Endothelial cell of umbilical vein (primary cell): Measurements from ENCODE around the gene GTF2H4. TPM values are rescaled to one million over a fixed set of nuclear protein-coding genes. Genes with fewer than 3 reads are reported as not detected.
"Not testable (repeated sequence)": the region's sequence is repeated elsewhere in the genome, so short reads cannot be mapped to it uniquely, and the experiment has no call there.

Source experiments
- BruUV-seq: library from RNA; stranded (reverse); fragments of 400-500 nt; replicated peaks from 2 replicates; lab custom pipeline; 2021; lab: Mats Ljungman, UMichigan
- CTCF ChIA-PET: fragments of 300-600, 350-600 bp; sonication (Branson Sonifier 250); formaldehyde crosslinking; loops from one replicate; lab custom pipeline; 2021; ENCODE audit warnings: antibody characterized with exemption, inconsistent platforms; lab: Charles Lee
- POLR2A ChIA-PET: fragments of 300-600, 350-600 bp; sonication (Branson Sonifier 250); formaldehyde crosslinking; loops from one replicate; lab custom pipeline; 2021; ENCODE audit warnings: antibody characterized with exemption, inconsistent platforms; lab: Charles Lee
- DNase-seq: peaks from one replicate; pipeline ENCODE4 v3.0.0-alpha.2; 2011; ENCODE audit warnings: low read depth, low spot score
- FAIRE-seq: peaks from 2 replicates; lab custom pipeline; 2011; peaks lifted over from hg19 to GRCh38; lab: Jason Lieb, UNC
- H2AFZ ChIP-seq: 2 replicates; pipeline ENCODE4 v1.6.0; 2012; ENCODE audit warnings: low read depth, low read length, control low read depth, inconsistent platforms
- H3K27ac ChIP-seq: 2 replicates; pipeline ENCODE4 v1.5.1; 2011; ENCODE audit warnings: low read depth, mild to moderate bottlenecking, control low read depth, low read length, moderate library complexity; ENCODE audit not compliant: insufficient read depth
- H3K27me3 ChIP-seq, 2 experiments: 2 replicates each; pipeline versions ENCODE4 v1.6.0 to v1.6.1; 2011; ENCODE audit warnings: low read length in 2 of 2, mixed read lengths in 1 of 2; ENCODE audit not compliant: control insufficient read depth in 2 of 2, insufficient read depth in 2 of 2
- H3K36me3 ChIP-seq, 2 experiments: 2 replicates in 1 of 2; 3 replicates in 1 of 2; pipeline ENCODE4 v1.5.1; 2011; ENCODE audit warnings: low read length in 2 of 2, mild to moderate bottlenecking in 1 of 2, moderate library complexity in 1 of 2; ENCODE audit not compliant: control insufficient read depth in 2 of 2, insufficient read depth in 2 of 2; ENCODE audit errors: extremely low read depth in 1 of 2
- H3K4me1 ChIP-seq: 3 replicates; pipeline ENCODE4 v1.5.1; 2011; ENCODE audit warnings: mild to moderate bottlenecking, low read length; ENCODE audit not compliant: control insufficient read depth, insufficient read depth; ENCODE audit errors: extremely low read depth
- H3K4me2 ChIP-seq: 2 replicates; pipeline ENCODE4 v1.6.1; 2011; ENCODE audit warnings: low read length, control low read depth, mixed read lengths; ENCODE audit not compliant: insufficient read depth
- H3K4me3 ChIP-seq, 3 experiments: fragments of 200-600 bp in 1 of 3; sonication (generic), shearing (Covaris generic) in 1 of 3; replicated peaks in 1 of 3; 2 replicates each; pipeline ENCODE4 v1.5.1; 2011 to 2016; ENCODE audit warnings: control low read depth in 3 of 3, low read length in 3 of 3, mild to moderate bottlenecking in 2 of 3, inconsistent platforms in 1 of 3, low read depth in 1 of 3, moderate library complexity in 1 of 3; ENCODE audit not compliant: insufficient read depth in 1 of 3
- H3K79me2 ChIP-seq: 2 replicates; pipeline ENCODE4 v1.6.0; 2012; ENCODE audit warnings: low read length, inconsistent platforms; ENCODE audit not compliant: control insufficient read depth, insufficient read depth
- H3K9ac ChIP-seq: replicated peaks from 2 replicates; pipeline ENCODE3; 2011; ENCODE audit warnings: low read length, control low read depth; ENCODE audit not compliant: insufficient read depth; ENCODE audit errors: extremely low read depth
- H3K9me1 ChIP-seq: replicated peaks from 3 replicates; pipeline ENCODE4 v1.6.0; 2011; ENCODE audit warnings: mild to moderate bottlenecking, low read length; ENCODE audit not compliant: control insufficient read depth, insufficient read depth; ENCODE audit errors: extremely low read depth
- H3K9me3 ChIP-seq: replicated peaks from 2 replicates; pipeline ENCODE4 v1.5.1; 2012; ENCODE audit warnings: low read length, inconsistent platforms; ENCODE audit not compliant: control insufficient read depth, insufficient read depth
- H4K20me1 ChIP-seq: replicated peaks from 2 replicates; pipeline ENCODE3; 2011; ENCODE audit warnings: mild to moderate bottlenecking, low read length; ENCODE audit not compliant: control insufficient read depth, insufficient read depth; ENCODE audit errors: extremely low read depth
- EZH2 ChIP-seq: IDR thresholded peaks from 2 replicates; pipeline ENCODE4 v1.6.1; 2012; ENCODE audit warnings: borderline replicate concordance, low read depth, mild to moderate bottlenecking, moderate library complexity, low read length, inconsistent platforms; ENCODE audit not compliant: severe bottlenecking
- FOS ChIP-seq: IDR thresholded peaks from 2 replicates; pipeline ENCODE4 v1.6.1; 2011; ENCODE audit warnings: mild to moderate bottlenecking, low read length, moderate library complexity, borderline replicate concordance; ENCODE audit not compliant: insufficient read depth
- GATA2 ChIP-seq: IDR thresholded peaks from 2 replicates; pipeline ENCODE4 v1.7.0; 2011; ENCODE audit warnings: low read depth, mild to moderate bottlenecking, moderate library complexity, mixed read lengths, low read length; ENCODE audit not compliant: insufficient read length, insufficient read depth
- JUN ChIP-seq: IDR thresholded peaks from 2 replicates; pipeline ENCODE4 v1.6.1; 2011; ENCODE audit warnings: borderline replicate concordance, low read depth; ENCODE audit not compliant: insufficient read length, insufficient read depth
- MYC ChIP-seq: IDR thresholded peaks from one replicate; pipeline ENCODE4 v1.6.1; 2011; ENCODE audit warnings: mild to moderate bottlenecking, low read depth, low read length
- POLR2A ChIP-seq: IDR thresholded peaks from 2 replicates; pipeline ENCODE4 v1.6.1; 2012; ENCODE audit warnings: low read depth, mild to moderate bottlenecking, control low read depth, low read length
- POLR2AphosphoS5 ChIP-seq: IDR thresholded peaks from 2 replicates; pipeline ENCODE4 v1.6.1; 2012; ENCODE audit warnings: low read depth, mild to moderate bottlenecking, control low read depth, low read length, moderate library complexity; ENCODE audit not compliant: insufficient read depth
- dilution Hi-C: fragments of 300-500 bp; cut with MboI; formaldehyde crosslinking; loops from one replicate; pipeline ENCODE4 v1.15.0; 2019; ENCODE audit warnings: low sequenced_read_pairs; ENCODE audit not compliant: extremely low pct_ligation_motif_present
- intact Hi-C: fragments of 100-400 bp; cut with micrococcal nuclease; formaldehyde crosslinking; loops from one replicate; pipeline ENCODE4 v1.10.0; 2022
- polyA plus RNA-seq, 4 experiments: library from polyadenylated mRNA; depleted of rRNA in 3 of 4; stranded (reverse) in 3 of 4; unstranded in 1 of 4; fragments of >200 nt; gene quantifications; 2 replicates each; pipeline versions ENCODE4 v1.2.1 to v1.2.3, GENCODE V29; 2011 to 2012; ENCODE audit warnings: missing spikeins in 1 of 4
- total RNA-seq: library from RNA; stranded (reverse); gene quantifications from 2 replicates; pipeline ENCODE4 v1.2.3, GENCODE V29; 2021
- TF ChIP-seq, protein P1 (sequence below), 2 donors: IDR thresholded peaks; 1 replicate in 1 of 2; 2 replicates in 1 of 2; pipeline ENCODE4 v1.5.1; 2011; ENCODE audit warnings: low read length in 2 of 2, mild to moderate bottlenecking in 2 of 2, moderate library complexity in 2 of 2, control low read depth in 1 of 2, inconsistent platforms in 1 of 2, low read depth in 1 of 2; ENCODE audit not compliant: insufficient read depth in 1 of 2; ENCODE audit errors: extremely low read depth in 1 of 2
- TF ChIP-seq, protein P2 (sequence below): IDR thresholded peaks from 2 replicates; pipeline ENCODE4 v1.6.1; 2011; ENCODE audit not compliant: insufficient read depth, insufficient read length

Gene GTF2H4
- total and polyA plus RNA-seq, 2 donors (not counting 3 experiments of a cell fraction or from before 2014, with no cell fraction given): 40.5 to 52.6 TPM

DNA sequence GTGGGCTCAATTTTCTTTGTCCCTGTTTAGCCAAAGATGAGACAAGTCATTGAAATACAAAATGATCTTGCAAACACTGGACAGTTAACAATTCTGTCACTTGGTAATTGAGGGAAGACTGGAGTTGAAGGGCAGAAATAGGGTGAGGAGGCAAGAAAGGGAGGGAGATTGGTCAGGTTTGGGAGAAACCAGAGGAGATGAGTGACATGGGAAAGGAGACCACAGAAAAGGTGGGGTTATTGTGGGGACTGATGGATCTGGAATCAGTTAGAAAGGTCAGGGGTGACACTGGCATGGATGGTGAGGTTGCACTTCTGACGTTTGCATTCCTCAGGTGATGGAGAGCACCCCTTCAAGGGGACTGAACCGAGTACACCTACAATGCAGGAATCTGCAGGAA is 693 bp downstream of the GTF2H4 start:
- no peak for TF ChIP-seq GATA2
- no peak for TF ChIP-seq POLR2A
- TF ChIP-seq MYC: no peak
- no peak for TF ChIP-seq POLR2AphosphoS5
- TF ChIP-seq, protein P1, sequence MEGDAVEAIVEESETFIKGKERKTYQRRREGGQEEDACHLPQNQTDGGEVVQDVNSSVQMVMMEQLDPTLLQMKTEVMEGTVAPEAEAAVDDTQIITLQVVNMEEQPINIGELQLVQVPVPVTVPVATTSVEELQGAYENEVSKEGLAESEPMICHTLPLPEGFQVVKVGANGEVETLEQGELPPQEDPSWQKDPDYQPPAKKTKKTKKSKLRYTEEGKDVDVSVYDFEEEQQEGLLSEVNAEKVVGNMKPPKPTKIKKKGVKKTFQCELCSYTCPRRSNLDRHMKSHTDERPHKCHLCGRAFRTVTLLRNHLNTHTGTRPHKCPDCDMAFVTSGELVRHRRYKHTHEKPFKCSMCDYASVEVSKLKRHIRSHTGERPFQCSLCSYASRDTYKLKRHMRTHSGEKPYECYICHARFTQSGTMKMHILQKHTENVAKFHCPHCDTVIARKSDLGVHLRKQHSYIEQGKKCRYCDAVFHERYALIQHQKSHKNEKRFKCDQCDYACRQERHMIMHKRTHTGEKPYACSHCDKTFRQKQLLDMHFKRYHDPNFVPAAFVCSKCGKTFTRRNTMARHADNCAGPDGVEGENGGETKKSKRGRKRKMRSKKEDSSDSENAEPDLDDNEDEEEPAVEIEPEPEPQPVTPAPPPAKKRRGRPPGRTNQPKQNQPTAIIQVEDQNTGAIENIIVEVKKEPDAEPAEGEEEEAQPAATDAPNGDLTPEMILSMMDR (IDR thresholded peaks at IDR 0.05; ENCODE audit: extremely low read depth in 1 of 2, insufficient read depth in 1 of 2, low read depth in 1 of 2, low read length in 2 of 2): no peak
- TF ChIP-seq JUN: no peak
- no peak for TF ChIP-seq FOS
- no peak for TF ChIP-seq EZH2
- TF ChIP-seq, protein P2, sequence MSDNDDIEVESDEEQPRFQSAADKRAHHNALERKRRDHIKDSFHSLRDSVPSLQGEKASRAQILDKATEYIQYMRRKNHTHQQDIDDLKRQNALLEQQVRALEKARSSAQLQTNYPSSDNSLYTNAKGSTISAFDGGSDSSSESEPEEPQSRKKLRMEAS: no peak
- peak overlapping the region; percentile 94 to 96 (median 94) for H3K4me3 ChIP-seq
- H3K9me1 ChIP-seq: no peaks in the 10 kb centered on the region
- intact Hi-C loops: no loop called here
- H3K9ac ChIP-seq: peak overlapping the region; percentile 69
- DNase-seq (no peak), FAIRE-seq (no peak)
- peak overlapping the region; percentile 86 for H3K4me2 ChIP-seq
- ChIA-PET CTCF (interaction anchor here (1.4 to 4.5 kb wide), 2 partner anchors 80 to 178 kb away, joined by 3 to 18 read pairs; no protein-coding TSS in a partner anchor), POLR2A (no interaction called here)
- H4K20me1 ChIP-seq: no peaks in the 10 kb centered on the region
- no TSS peak for BruUV-seq
- H3K36me3 ChIP-seq: peaks cover 7 to 25% of the 10 kb centered on the region in 2 experiments
- H3K4me1 ChIP-seq: peaks cover 13% of the 10 kb centered on the region
- no peaks in the 10 kb centered on the region for H3K27me3 ChIP-seq
- dilution Hi-C loops: no loop called here
- no peaks in the 10 kb centered on the region for H3K9me3 ChIP-seq
- peak overlapping the region; percentile 91 for H2AFZ ChIP-seq
- H3K79me2 ChIP-seq: peaks cover 14% of the 10 kb centered on the region
- H3K27ac ChIP-seq: no peak overlapping the region

DNA sequence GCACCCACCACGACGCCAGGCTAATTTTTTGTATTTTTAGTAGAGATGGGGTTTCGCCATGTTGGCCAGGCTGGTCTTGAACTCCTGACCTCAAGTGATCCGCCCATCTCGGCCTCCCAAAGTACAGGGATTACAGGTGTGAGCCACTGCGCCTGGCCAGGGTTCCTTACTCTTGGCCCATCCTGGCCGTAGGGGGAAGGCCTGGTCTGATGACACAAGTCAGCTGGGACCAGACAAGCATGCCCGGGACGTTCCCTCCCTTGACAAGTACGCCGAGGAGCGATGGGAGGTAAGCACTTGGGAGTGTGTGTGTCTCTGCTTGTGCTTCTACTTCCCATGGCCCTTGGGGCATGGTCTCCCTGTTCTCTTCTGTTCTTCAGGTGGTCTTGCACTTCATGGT is 2.5 kb downstream of the GTF2H4 start:
- H3K27ac ChIP-seq, intact Hi-C loops, H2AFZ ChIP-seq, H3K4me2 ChIP-seq, dilution Hi-C loops, BruUV-seq, H3K9me3 ChIP-seq, FAIRE-seq, H3K9ac ChIP-seq, H3K9me1 ChIP-seq, H4K20me1 ChIP-seq, H3K27me3 ChIP-seq, DNase-seq, POLR2A ChIA-PET, H3K4me3 ChIP-seq: not testable (repeated sequence)
- CTCF ChIA-PET: interaction anchor here (1.1 kb wide), 1 partner anchor 177 kb away, joined by 3 read pairs; no protein-coding TSS in a partner anchor
- Histone ChIP-seq H3K36me3 (peaks cover 7 to 25% of the 10 kb centered on the region in 2 experiments), H3K4me1 (peaks cover 27% of the 10 kb centered on the region), H3K79me2 (peaks cover 14% of the 10 kb centered on the region)
